Measurements from ENCODE around the gene ALDH3B2.

The ALDH3B2 gene

GRCh38 chr11:67615728-67616430, 58.5 kb downstream of the ALDH3B2 start:
- H3K27ac ChIP-seq, result no peak overlapping the region
- peaks cover 8 to 34% (median 21%) of the 10 kb centered on the region in 3 donors for H3K36me3 ChIP-seq
- H3K4me3 ChIP-seq, result no peak overlapping the region
- intact Hi-C loops (cut with DNase I; ENCODE audit: low total_unique reads), result no loop called here
- no peak for TF ChIP-seq CTCF (IDR thresholded peaks at IDR 0.05)
- H3K27me3 ChIP-seq, result peaks cover 0 to 23% of the 10 kb centered on the region in 2 donors
- DNase-seq, result no peak
- H3K9me3 ChIP-seq, result no peaks in the 10 kb centered on the region
- peaks cover 0 to 20% (median 11%) of the 10 kb centered on the region in 4 donors for H3K4me1 ChIP-seq

GRCh38 chr11:67614730-67615714, 59.4 kb downstream of the ALDH3B2 start:
- peaks cover 12 to 38% (median 30%) of the 10 kb centered on the region in 3 donors for H3K36me3 ChIP-seq
- H3K27ac ChIP-seq, result peak overlapping the region in 1 of 2 donors; percentile 54
- H3K4me3 ChIP-seq, result peak overlapping the region in 1 of 2 donors; percentile 52
- peaks cover 0 to 23% of the 10 kb centered on the region in 2 donors for H3K27me3 ChIP-seq
- H3K4me1 ChIP-seq, result peaks cover 0 to 20% (median 11%) of the 10 kb centered on the region in 4 donors
- no peaks in the 10 kb centered on the region for H3K9me3 ChIP-seq
- TF ChIP-seq CTCF (IDR thresholded peaks at IDR 0.05), result peak in 1 of 2 experiments; percentile 27
- intact Hi-C loops (cut with DNase I; ENCODE audit: low total_unique reads), result loop anchor here (5.0 kb wide), 1 partner anchor 43 kb away; no protein-coding TSS in a partner anchor
- DNase-seq, result no peak

GRCh38 chr11:67613960-67614715, 60.3 kb downstream of the ALDH3B2 start:
- H3K36me3 ChIP-seq, result peaks cover 17 to 44% (median 35%) of the 10 kb centered on the region in 3 donors
- DNase-seq, result peak in 1 of 2 donors; percentile 49
- peaks cover 0 to 23% of the 10 kb centered on the region in 2 donors for H3K27me3 ChIP-seq
- TF ChIP-seq CTCF (IDR thresholded peaks at IDR 0.05), result peak; percentile 57 to 62
- H3K4me1 ChIP-seq, result peaks cover 0 to 20% (median 11%) of the 10 kb centered on the region in 4 donors
- H3K27ac ChIP-seq, result peak overlapping the region; percentile 45 to 54
- H3K4me3 ChIP-seq, result peak overlapping the region; percentile 42 to 52
- intact Hi-C loops (cut with DNase I; ENCODE audit: low total_unique reads), result loop anchor here (5.0 kb wide), 1 partner anchor 42 kb away; no protein-coding TSS in a partner anchor
- H3K9me3 ChIP-seq, result no peaks in the 10 kb centered on the region

- intact Hi-C loops (cut with DNase I; ENCODE audit: low total_unique reads), result loop anchor here (5.0 kb wide), 1 partner anchor 41 kb away; no protein-coding TSS in a partner anchor
- Histone ChIP-seq H3K36me3 (peaks cover 18 to 51% (median 42%) of the 10 kb centered on the region in 3 donors), H3K4me1 (peaks cover 0 to 20% (median 11%) of the 10 kb centered on the region in 4 donors), H3K4me3 (peak overlapping the region; percentile 42 to 52), H3K27me3 (peaks cover 0 to 23% of the 10 kb centered on the region in 2 donors), H3K9me3 (no peaks in the 10 kb centered on the region), H3K27ac (peak overlapping the region; percentile 45 to 54)
- no peak for TF ChIP-seq CTCF (IDR thresholded peaks at IDR 0.05)
- no peak for DNase-seq
Observed at GRCh38 chr11:67613313-67613959, 61.0 kb downstream of the ALDH3B2 start.
